ENCODE results near the gene ASIC1.
A peak's percentile ranks its signal among the peaks of the same experiment; 100 is the strongest.
"Not testable (repeated sequence)": the region's sequence is repeated elsewhere in the genome, so short reads cannot be mapped to it uniquely, and the experiment has no call there.

The ASIC1 gene

DNA sequence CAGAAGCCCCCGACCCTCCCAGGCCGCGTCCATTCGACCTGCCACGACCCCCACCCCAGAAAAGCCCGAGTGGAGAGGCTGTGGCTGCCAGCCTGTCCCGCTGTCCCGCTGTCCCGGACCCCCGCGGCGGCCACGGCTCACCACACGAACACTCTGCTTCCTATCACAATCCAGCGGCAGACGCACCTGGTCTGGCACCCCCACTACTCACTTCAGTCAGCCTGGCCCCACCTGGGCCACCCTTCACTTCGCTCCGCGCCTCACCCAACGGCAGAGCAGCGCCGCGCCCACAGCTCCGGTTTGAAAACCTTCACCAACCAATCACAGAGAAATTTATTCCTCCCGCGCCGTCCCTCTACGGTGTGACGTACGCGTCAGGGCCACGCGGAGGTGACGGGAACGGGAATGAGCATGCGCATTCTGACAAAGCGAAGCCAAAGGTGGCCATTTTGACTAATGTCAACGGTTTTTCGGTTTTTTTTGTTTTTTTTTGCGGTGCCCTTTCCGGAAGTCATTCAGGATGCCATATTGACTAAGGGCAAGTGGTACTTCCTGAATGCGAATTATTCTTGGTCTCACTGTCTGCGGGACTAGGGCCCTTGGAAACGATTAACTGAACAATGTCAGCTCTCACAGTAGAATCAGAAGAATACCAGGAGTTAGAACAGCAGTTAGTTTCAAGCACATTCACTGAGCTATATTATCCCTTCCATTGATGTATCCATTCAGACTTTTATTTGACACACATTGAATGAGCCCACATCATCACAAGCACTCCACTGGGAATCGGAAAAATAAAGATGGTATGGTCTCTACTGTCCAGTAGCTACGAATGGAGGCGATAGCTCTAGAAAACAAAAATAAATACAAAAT, 32.0 kb upstream of the ASIC1 start, which contains the start of gene RACGAP1:
TSS of gene RACGAP1 (minus strand) at position 308 of the 873 bp plus-strand sequence. CDS start 8,779 bp downstream, outside the sequence.
- peak; percentile 99 to 100 for DNase-seq
- no peak for TF ChIP-seq GATA1 (IDR thresholded peaks at IDR 0.05; ENCODE audit: low read depth, low read length)
- peak; percentile 89 for TF ChIP-seq POLR2A (IDR thresholded peaks at IDR 0.05; ENCODE audit: low read length)

DNA sequence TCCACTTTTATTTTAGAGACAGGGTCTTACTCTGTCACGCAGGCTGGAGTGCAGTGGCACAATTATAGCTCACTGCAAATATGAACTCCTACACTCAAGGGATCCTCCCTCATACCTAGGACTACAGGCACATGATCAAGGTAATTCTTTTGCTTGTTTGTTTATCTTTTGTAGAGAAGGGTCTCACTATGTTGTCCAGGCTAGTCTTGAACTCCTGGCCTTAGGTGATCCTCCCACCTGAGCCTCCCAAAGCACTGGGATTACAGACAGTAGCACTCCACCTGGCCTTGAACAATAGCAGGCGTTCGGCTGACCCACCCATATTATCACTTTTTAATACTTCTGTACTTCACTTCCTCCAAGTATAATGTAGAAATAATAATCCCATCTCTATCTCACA, 30.7 kb upstream of the ASIC1 start:
- DNase-seq = no peak
- TF ChIP-seq POLR2A (IDR thresholded peaks at IDR 0.05; ENCODE audit: low read length) = no peak

DNA sequence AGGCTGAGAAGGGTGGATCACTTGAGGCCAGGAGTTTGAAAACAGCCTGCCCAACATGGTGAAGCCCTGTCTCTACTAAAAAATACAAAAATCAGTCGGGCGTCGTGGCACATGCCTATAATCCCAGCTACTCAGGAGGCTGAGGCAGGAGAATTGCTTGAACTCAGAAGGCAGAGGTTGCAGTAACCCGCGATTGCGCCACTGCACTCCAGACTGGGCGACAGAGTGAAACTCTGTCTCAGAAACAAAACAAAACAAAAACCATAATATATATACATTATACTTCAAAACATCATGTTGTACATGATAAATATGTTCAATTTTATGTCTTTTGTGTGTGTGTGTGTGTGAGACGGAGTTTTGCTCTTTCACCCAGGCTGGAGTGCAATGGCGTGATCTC, 26.9 kb upstream of the ASIC1 start:
- not testable (repeated sequence) for DNase-seq

DNA sequence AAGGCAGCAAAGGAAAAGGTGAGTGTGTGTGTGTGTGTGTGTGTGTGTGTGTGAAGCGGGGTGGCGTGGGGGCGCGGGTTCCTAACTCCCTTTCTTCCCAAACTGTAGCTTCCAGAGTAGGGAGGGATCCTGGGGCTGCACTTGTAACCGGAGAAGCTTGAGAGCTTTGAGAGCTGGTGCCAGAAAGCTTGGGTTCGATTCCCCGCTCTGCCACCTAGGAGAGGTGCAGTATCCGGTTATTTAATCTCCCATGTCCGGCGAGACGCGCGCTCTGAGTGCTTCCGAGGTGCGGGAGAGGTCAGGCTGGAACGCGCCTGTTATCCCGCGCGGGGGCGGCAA, 24.9 kb upstream of the ASIC1 start:
- TF ChIP-seq GATA1 (IDR thresholded peaks at IDR 0.05; ENCODE audit: low read depth, low read length) = no peak
- no peak for TF ChIP-seq POLR2A (IDR thresholded peaks at IDR 0.05; ENCODE audit: low read length)
- no peak for DNase-seq

DNA sequence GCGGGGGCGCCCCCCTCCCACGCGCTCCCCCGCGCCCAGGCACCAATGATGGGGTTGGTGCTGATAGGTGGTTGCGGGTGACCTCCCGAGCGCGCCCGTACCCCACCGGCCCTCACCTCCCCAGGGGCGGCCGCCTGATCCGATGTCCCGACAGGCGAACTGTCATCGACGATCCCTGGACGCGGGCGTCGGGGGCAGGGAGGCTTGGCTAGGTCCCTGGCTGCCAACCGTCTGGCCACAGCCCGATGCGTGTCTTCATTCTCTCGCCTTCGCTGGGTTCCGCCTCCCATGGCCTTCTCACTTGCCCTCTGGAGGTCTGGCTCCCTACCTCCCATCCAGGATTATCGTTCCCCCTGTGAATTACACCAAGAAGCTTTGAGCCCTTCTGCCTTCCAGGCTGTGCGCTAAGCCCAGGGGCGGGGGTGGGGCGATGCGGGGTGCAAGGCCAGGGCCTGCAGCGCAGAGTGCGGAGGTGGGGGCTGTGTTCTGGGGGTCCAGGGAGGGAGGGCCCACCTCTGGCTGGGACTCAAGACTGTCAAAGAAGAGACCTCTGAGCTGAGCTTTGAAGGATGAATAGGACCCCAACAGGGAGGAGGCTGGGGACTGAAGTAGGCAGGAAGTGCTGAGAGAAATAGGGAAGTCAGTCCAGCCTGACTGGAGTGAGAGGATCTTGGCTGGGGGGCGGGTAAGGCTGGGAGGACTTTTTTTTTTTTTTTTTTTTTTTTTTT, 24.4 kb upstream of the ASIC1 start:
- TF ChIP-seq GATA1 (IDR thresholded peaks at IDR 0.05; ENCODE audit: low read depth, low read length) (no peak), POLR2A (IDR thresholded peaks at IDR 0.05; ENCODE audit: low read length) (no peak)
- DNase-seq = no peak

DNA sequence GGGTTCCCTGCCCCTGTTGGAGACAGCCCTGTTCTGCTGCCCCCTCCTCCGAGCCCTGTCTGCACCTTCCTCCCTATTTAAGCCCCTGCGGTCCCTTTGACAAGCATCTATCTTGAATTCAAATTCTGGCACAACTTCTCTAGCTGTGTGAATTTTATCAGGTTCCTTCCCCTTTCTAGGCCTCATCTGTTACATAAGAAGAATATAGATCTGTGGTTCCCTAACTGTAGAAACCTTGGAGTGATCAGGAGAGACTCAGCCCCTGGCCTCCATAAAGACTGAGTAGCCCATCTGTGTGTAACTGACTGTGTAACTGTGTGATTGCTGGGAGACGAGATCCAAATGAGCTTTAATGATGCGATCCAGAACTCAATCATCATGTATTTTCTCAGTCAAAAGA, 19.1 kb upstream of the ASIC1 start:
- no peak for TF ChIP-seq GATA1 (IDR thresholded peaks at IDR 0.05; ENCODE audit: low read depth, low read length)
- no peak for TF ChIP-seq POLR2A (IDR thresholded peaks at IDR 0.05; ENCODE audit: low read length)
- no peak for DNase-seq

DNA sequence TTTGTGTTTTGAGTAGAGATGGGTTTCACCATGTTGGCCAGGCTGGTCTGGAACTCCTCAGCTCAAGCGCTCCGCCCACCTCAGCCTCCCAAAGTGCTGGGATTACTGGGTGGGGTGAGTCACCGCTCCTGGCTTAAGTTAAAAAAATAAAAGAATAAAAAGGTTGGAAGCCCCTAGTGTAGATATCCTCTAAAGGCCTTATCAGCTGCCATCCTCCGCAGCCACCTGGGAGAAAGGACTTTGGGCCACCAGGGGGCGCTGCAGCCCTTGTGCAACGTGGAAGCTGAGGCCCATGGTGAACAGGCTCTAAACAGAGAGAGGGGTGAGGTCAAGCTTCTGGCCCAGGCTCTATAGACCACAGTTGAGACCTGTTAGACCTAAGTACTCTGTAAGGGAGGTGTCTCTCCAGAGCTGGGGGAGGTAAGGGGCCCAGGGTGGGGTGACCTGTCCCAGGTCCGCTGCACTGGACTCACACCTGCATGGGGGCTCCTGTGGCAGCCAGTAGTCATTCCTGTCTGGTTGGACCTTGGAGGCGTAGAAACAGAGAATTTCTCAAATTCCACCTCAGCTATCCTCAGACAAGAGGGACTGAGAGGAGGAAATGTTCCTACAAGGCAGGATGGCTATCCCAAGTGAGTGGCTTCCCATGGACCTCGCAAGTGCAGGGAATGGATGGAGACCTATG, 18.1 kb upstream of the ASIC1 start:
- DNase-seq = peak; percentile 88 to 94

DNA sequence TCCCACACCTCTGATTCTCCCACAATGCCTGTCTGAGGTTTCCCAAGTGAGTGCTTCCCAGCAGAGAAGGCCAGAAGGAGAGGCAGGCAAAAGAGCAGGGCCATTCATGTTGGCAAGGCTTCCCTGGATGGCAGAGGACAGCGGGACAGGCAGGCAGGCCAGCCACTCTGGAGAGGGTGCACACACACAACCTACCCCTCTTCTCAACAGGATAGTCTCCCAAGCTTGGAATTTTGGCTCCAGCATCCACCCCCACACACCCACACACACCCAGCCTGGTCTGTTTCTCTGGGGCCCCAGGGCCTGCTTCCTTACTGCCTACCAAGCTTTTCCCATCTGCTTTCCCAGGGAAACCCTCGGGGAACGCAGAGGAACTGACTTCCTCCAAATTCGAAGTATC, 16.7 kb upstream of the ASIC1 start:
- TF ChIP-seq POLR2A (IDR thresholded peaks at IDR 0.05; ENCODE audit: low read length) = no peak
- TF ChIP-seq GATA1 (IDR thresholded peaks at IDR 0.05; ENCODE audit: low read depth, low read length) = no peak
- no peak for DNase-seq

More for the DNA sequence above, 18.1 kb upstream of the ASIC1 start:
- no peak for TF ChIP-seq POLR2A (IDR thresholded peaks at IDR 0.05; ENCODE audit: low read length)

DNA sequence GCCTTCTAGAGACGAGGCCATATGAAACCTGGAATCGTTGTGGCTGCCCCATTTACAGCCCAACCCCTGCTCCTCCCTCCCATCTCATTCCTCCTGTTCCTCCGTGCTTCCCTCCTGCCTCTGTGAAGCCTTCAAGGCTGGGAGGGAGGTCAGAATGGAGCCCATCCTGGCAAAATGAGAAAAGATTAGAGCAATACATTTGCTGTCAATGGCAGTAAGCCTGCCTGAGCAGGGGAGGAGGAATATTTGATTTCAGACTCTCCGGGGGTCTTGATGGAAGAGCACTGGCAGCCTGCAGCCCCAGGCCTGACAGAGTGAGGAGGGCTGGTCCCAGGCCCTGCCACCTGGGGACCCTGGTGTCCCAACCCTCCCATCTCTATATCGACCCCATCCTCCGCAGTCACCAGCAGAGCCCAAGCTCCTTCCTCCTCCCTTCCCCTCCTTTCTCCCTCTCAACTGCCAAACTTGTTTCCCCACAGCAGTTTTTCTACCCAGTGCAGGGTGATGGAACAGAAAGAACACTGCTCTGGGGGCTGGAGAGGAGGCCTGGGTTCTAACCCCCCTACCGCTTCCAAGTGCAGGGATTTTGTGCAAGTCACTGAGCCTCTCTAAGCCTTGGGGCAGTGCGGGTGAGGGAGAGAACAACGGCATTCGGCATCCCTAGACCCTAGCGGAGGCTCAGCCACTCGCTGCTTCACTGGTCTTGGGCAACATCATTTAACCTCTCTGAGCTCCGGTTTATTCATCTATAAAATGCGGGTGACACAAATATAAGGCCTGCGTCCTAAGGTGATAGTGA, 16.1 kb upstream of the ASIC1 start:
- DNase-seq = no peak
- TF ChIP-seq GATA1 (IDR thresholded peaks at IDR 0.05; ENCODE audit: low read depth, low read length) (no peak), POLR2A (IDR thresholded peaks at IDR 0.05; ENCODE audit: low read length) (no peak)

DNA sequence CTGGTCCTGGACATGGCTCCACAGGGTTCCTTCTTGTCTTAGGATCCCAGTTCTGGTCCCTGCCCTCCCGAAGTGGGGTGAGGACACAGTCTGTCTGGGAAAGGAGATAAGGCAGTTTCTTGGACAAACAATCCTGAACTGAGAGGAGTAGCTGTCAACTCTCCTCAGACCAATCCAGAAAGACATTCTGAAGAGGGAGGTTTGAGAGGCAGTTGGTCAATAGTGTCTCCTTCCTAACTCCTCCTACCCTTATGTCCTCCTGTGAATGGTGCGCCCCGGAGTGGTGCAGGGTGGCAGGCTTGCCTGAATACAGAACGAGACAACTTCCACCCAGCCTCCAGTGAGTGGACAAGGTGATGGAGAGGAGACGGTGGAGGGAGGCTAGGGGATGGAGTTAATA, 15.4 kb upstream of the ASIC1 start:
- DNase-seq = no peak
- TF ChIP-seq POLR2A (IDR thresholded peaks at IDR 0.05; ENCODE audit: low read length) = no peak
- TF ChIP-seq GATA1 (IDR thresholded peaks at IDR 0.05; ENCODE audit: low read depth, low read length) = no peak

DNA sequence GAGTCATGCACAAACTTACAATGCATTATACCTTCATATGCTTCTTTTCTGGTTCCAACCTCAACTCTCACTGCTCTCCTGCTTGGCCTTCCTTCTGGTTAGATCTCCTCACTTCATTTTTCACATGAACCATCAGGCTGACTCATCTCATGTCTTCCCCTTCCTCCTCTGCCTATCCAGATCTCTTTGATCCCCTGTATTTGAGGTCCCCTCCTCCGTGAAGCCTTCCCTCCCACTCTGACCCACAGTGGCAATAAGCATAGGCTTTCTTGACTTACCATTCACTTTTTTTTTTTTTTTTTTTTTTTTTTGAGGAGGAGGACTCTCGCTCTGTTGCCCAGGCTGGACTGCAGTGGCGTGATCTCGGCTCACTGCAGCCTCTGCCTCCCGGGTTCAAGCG, 14.7 kb upstream of the ASIC1 start:
- TF ChIP-seq POLR2A (IDR thresholded peaks at IDR 0.05; ENCODE audit: low read length) (no peak), GATA1 (IDR thresholded peaks at IDR 0.05; ENCODE audit: low read depth, low read length) (no peak)
- no peak for DNase-seq

DNA sequence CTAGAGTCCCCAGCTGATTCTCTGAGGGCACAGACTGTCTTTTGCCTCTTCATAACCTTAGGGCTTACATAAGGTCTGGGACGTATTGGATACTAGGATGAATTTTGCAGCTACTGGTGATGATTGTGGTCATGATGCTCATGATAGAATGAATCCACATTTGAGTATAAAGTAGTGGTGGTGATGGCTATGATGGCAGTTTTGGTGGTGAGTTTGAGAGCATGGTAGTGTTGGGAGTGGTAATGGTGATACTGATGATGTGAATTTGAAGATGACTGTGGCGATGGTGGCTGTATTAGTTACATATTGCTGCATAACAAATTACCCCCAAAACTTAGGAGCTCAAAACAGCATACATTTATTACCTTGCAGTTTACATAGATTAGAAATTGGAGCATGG, 14.1 kb upstream of the ASIC1 start:
- TF ChIP-seq GATA1 (IDR thresholded peaks at IDR 0.05; ENCODE audit: low read depth, low read length) = no peak
- no peak for TF ChIP-seq POLR2A (IDR thresholded peaks at IDR 0.05; ENCODE audit: low read length)
- DNase-seq = no peak

DNA sequence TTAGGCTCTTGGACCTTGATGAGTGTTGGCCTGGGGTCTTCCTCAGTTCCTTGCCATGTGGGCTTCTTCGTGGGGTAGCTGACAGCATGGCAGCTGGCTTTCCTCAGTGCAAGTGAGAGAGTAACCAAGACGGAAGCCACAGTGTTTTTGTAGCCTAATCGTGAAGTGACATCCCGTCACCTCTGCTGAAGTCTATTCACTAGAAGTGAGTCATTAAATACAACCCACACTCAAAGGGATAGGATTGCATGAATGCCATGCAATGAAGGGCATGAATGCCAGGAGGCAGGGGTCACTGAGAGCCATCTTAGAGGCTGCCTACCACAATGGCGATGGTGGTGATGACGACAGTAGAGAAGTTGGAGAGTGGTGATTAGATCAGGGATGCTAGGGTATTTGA, 13.5 kb upstream of the ASIC1 start:
- no peak for DNase-seq

More for the DNA sequence above, 13.5 kb upstream of the ASIC1 start:
- TF ChIP-seq GATA1 (IDR thresholded peaks at IDR 0.05; ENCODE audit: low read depth, low read length) (no peak), POLR2A (IDR thresholded peaks at IDR 0.05; ENCODE audit: low read length) (no peak)
